GM21723 (cell line): ENCODE data around the gene SCFD2.

Experiments used
- ATAC-seq: cut with Tn5 transposase; IDR thresholded peaks from one replicate; pipeline ENCODE4 v1.9.1; 2021; ENCODE audit warnings: mild to moderate bottlenecking, moderate library complexity; ENCODE audit not compliant: unreplicated experiment

Gene SCFD2

GRCh38 chr4:53118676-53119075 lies 247.2 kb downstream of the SCFD2 start:
- no peak for ATAC-seq

GRCh38 chr4:53116954-53117353 lies 248.9 kb downstream of the SCFD2 start:
- no peak for ATAC-seq

GRCh38 chr4:53113431-53114225 lies 252.2 kb downstream of the SCFD2 start:
- ATAC-seq: peak; percentile 69

- ATAC-seq: no peak
These were observed 260.5 kb downstream of the SCFD2 start for GRCh38 chr4:53105313-53105712.

GRCh38 chr4:53103481-53103880 lies 262.4 kb downstream of the SCFD2 start:
- ATAC-seq: no peak

GRCh38 chr4:53101191-53101581 lies 264.7 kb downstream of the SCFD2 start:
- ATAC-seq: no peak

GRCh38 chr4:53100501-53101190 lies 265.2 kb downstream of the SCFD2 start:
- ATAC-seq: no peak

- ATAC-seq: no peak
These were observed 267.2 kb downstream of the SCFD2 start for GRCh38 chr4:53098681-53099121.

GRCh38 chr4:53094040-53094439 lies 271.8 kb downstream of the SCFD2 start:
- no peak for ATAC-seq

GRCh38 chr4:53089936-53090729 lies 275.7 kb downstream of the SCFD2 start:
- no peak for ATAC-seq

GRCh38 chr4:53088152-53088551 lies 277.7 kb downstream of the SCFD2 start:
- ATAC-seq: no peak

- ATAC-seq: no peak
These were observed 289.4 kb downstream of the SCFD2 start for GRCh38 chr4:53076374-53076958.

- ATAC-seq: peak; percentile 56
These were observed 290.6 kb downstream of the SCFD2 start for GRCh38 chr4:53075162-53075785.

- ATAC-seq: no peak
These were observed 297.0 kb downstream of the SCFD2 start for GRCh38 chr4:53068755-53069330.

- no peak for ATAC-seq
These were observed 298.6 kb downstream of the SCFD2 start for GRCh38 chr4:53067125-53067802.

GRCh38 chr4:53066155-53066554 lies 299.7 kb downstream of the SCFD2 start:
- ATAC-seq: no peak

GRCh38 chr4:53064609-53065008 lies 301.3 kb downstream of the SCFD2 start:
- ATAC-seq: no peak

GRCh38 chr4:53061091-53061850 lies 304.6 kb downstream of the SCFD2 start:
- ATAC-seq: no peak

GRCh38 chr4:53060278-53060677 lies 305.6 kb downstream of the SCFD2 start:
- no peak for ATAC-seq
